HG02623 (cell line): ENCODE results near the gene CCSER1.
"Not testable (repeated sequence)": the region's sequence is repeated elsewhere in the genome, so short reads cannot be mapped to it uniquely, and the experiment has no call there.

Experiments used
- ATAC-seq: cut with Tn5 transposase; IDR thresholded peaks from one replicate; pipeline ENCODE4 v1.9.1; 2021; ENCODE audit warnings: moderate library complexity; ENCODE audit not compliant: unreplicated experiment

CCSER1 gene

GRCh38 chr4:91447168-91447567 is 1320.0 kb downstream of the CCSER1 start:
- no peak for ATAC-seq

- ATAC-seq: no peak
These were observed 1321.6 kb downstream of the CCSER1 start for GRCh38 chr4:91448668-91449330.

- ATAC-seq: no peak
These were observed 1326.9 kb downstream of the CCSER1 start for GRCh38 chr4:91454111-91454510.

- not testable (repeated sequence) for ATAC-seq
These were observed 1335.4 kb downstream of the CCSER1 start for GRCh38 chr4:91462566-91462965.

- ATAC-seq: no peak
These were observed 1343.5 kb downstream of the CCSER1 start for GRCh38 chr4:91470671-91471070.

GRCh38 chr4:91471280-91471679 is 1344.1 kb downstream of the CCSER1 start:
- no peak for ATAC-seq

GRCh38 chr4:91472046-91472445 is 1344.9 kb downstream of the CCSER1 start:
- no peak for ATAC-seq

GRCh38 chr4:91485415-91485814 is 1358.2 kb downstream of the CCSER1 start:
- ATAC-seq: no peak

- ATAC-seq: no peak
These were observed 1361.8 kb downstream of the CCSER1 start for GRCh38 chr4:91488946-91489345.

- peak; percentile 56 for ATAC-seq
These were observed 1370.7 kb downstream of the CCSER1 start for GRCh38 chr4:91497892-91498291.

- ATAC-seq: no peak
These were observed 1375.2 kb downstream of the CCSER1 start for GRCh38 chr4:91502365-91502764.

- ATAC-seq: no peak
These were observed 1386.1 kb downstream of the CCSER1 start for GRCh38 chr4:91513326-91513725.

- no peak for ATAC-seq
These were observed 1392.0 kb downstream of the CCSER1 start for GRCh38 chr4:91519155-91519554.

GRCh38 chr4:91525621-91526020 is 1398.4 kb downstream of the CCSER1 start:
- no peak for ATAC-seq

GRCh38 chr4:91527056-91527455 is 1399.9 kb downstream of the CCSER1 start:
- no peak for ATAC-seq

- no peak for ATAC-seq
These were observed 1440.4 kb downstream of the CCSER1 start for GRCh38 chr4:91567594-91567993.

- ATAC-seq: no peak
These were observed 1450.7 kb downstream of the CCSER1 start for GRCh38 chr4:91577864-91578263.

- ATAC-seq: no peak
These were observed 1463.1 kb downstream of the CCSER1 start for GRCh38 chr4:91590260-91590659.

GRCh38 chr4:91592125-91592524 is 1464.9 kb downstream of the CCSER1 start:
- no peak for ATAC-seq

GRCh38 chr4:91596718-91597117 is 1469.5 kb downstream of the CCSER1 start:
- ATAC-seq: no peak

- ATAC-seq: no peak
These were observed 1471.5 kb downstream of the CCSER1 start for GRCh38 chr4:91598696-91599095.

GRCh38 chr4:91600301-91600700 is 1473.1 kb downstream of the CCSER1 start:
- ATAC-seq: no peak

GRCh38 chr4:91601401-91601800 is 1474.2 kb downstream of the CCSER1 start:
- no peak for ATAC-seq
